Measurements from ENCODE around the gene ACADL. TPM values are rescaled to one million over a fixed set of nuclear protein-coding genes. Genes with fewer than 3 reads are reported as not detected.

The ACADL gene
- total RNA-seq, 1 experiment from 2014 or later: 1.2 TPM

DNA sequence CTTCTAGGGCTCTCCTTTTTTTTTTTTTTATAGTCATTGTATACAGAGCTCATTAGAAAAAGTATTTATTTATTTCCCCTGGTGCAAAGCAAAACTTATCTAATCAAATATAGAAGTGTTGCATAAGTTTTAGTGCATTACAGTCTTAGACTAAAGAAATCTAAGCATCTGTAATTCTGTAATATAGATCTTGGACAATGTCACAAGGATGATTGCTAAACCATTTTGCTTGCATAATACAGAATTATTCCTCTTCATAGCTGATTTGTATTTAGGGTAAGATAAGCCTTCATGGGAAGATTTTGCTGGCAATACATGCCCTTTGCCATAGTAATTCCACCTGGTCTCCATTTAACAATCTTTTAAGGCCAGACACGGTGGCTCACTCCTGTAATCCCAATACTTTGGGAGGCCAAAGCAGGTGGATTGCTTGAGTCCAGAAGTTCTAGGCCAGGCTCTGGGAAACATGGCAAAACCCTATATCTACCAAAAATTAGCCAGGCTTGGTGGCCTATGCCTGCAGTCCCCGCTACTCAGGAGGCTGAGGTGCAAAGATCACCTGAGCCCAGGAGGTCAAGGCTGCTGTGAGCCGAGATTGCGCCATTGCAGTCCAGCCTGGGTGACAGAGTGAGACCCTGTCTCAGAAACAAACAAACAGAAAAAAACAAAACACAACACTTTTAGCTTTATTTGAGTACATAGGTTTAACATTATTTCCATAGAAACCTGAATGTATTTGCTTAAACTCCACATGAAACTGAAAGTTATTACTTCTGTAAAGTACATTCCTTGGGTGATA lies 2.2 kb upstream of the ACADL start:
- no peak for DNase-seq
- Histone ChIP-seq H3K27me3 (no peaks in the 10 kb centered on the region), H3K36me3 (no peaks in the 10 kb centered on the region), H3K4me3 (no peak overlapping the region), H3K9me3 (replicated peaks) (no peaks in the 10 kb centered on the region), H3K27ac (no peak overlapping the region), H3K4me1 (no peaks in the 10 kb centered on the region)

DNA sequence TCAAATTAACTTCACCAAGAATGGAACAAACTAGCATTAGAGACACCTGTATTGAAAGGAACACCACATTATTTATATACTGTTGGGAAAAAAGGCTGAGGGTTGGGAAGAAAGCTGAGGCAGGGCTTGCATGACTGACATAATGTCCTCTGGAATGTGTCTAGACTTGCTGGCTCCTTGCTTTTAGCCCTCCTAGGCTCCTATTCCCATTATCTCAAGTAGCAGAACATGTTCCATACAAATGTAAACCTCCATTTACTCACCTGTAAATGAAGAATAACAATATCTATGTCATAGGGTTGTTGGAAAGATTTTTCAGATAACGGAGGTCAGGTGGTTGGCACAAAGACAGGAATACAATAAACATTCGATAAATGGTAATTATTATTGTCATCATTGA lies 976 bp upstream of the ACADL start:
- DNase-seq: no peak
- H3K4me1 ChIP-seq: no peaks in the 10 kb centered on the region
- peak overlapping the region; percentile 68 for H3K27ac ChIP-seq

DNA sequence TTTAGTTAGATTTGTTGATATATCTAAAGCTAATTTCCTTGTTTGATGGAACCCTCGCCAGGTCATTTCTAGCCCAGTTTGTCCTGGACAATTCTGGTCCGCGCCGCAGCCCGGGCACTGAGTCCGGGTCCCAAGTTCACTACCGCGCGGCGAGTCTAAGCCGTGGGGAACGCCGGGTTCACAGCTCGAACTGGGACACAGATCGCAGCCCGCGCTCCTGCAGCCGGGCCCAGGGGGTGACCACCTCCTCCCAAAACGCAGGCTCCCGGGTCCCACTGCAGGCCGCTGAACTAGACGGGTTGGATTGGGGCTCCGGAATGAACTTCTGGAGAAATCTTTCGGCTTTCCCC lies 681 bp downstream of the ACADL start:
- Histone ChIP-seq H3K4me1 (no peaks in the 10 kb centered on the region), H3K27me3 (no peaks in the 10 kb centered on the region), H3K27ac (peak overlapping the region; percentile 68), H3K4me3 (peak overlapping the region; percentile 53), H3K36me3 (no peaks in the 10 kb centered on the region), H3K9me3 (replicated peaks) (no peaks in the 10 kb centered on the region)
- DNase-seq: no peak

More for the DNA sequence above, 976 bp upstream of the ACADL start:
- Histone ChIP-seq H3K27me3 (no peaks in the 10 kb centered on the region), H3K9me3 (replicated peaks) (no peaks in the 10 kb centered on the region), H3K36me3 (no peaks in the 10 kb centered on the region), H3K4me3 (no peak overlapping the region)

DNA sequence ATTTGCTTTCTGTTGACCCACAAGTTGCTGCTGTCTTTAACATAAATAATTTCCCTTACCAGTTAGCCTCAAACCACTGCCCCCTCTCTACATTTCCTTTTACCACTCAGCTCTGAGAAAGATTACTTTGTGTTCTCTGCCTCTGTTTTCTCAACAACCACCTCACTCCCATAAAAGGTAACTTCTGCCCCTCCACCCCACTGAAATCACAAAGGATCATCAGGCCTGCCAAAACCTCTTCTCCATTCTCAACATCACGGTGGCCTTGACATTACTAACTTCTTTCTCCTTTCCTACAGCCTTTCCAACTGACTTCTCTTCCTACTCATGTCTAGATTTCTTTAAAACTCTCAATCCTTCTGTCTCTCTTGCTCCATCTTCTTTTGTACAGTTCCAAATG lies 10.1 kb downstream of the ACADL start:
- no peaks in the 10 kb centered on the region for H3K36me3 ChIP-seq
- no peaks in the 10 kb centered on the region for H3K9me3 ChIP-seq (replicated peaks)
- no peak for DNase-seq
- H3K27me3 ChIP-seq: no peaks in the 10 kb centered on the region
- H3K27ac ChIP-seq: no peak overlapping the region
- H3K4me1 ChIP-seq: no peaks in the 10 kb centered on the region
- no peak overlapping the region for H3K4me3 ChIP-seq

DNA sequence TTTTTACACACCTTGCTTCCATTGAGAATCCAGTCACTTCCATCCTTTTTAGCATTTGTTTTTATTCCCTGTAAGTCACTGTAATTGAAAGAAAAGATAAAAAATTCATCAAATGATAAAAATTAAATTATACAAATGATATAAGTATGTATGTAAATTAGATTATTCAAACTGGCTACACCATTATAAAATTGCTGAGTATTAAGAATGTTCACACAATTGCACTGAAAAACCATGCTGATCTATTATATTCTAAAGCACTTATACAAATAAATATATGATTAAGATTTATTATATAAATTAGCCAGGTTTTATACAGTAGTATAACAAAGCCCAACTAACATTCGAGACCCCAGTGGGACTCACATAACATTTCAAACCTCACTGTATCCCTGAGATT lies 15.1 kb downstream of the ACADL start:
- no peaks in the 10 kb centered on the region for H3K4me1 ChIP-seq
- H3K9me3 ChIP-seq (replicated peaks): no peaks in the 10 kb centered on the region
- H3K27me3 ChIP-seq: no peaks in the 10 kb centered on the region
- no peak overlapping the region for H3K27ac ChIP-seq
- H3K36me3 ChIP-seq: no peaks in the 10 kb centered on the region
- no peak for DNase-seq
- no peak overlapping the region for H3K4me3 ChIP-seq

DNA sequence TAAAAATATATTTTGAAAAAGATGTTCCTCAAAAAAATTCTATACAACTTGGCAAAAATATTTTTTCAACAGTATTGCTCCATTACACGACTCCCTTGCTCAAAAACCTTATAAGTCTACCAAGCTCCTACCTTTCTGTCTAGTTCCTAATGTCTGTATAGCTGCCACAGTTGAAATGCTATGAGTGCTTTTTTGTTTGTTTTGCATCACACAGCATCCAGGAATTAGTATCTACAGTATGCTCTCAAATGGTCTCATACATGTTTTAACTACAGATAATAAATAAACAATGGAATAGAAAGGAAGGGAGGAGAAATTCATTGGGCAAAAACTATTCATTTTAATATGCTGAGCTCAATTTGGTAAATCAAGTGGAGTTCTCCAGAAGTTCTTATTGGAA lies 17.3 kb downstream of the ACADL start:
- H3K27me3 ChIP-seq: no peaks in the 10 kb centered on the region
- 0 out of 2 replicates have a peak, but pooled peaks cover 3% of the 10 kb centered on the region for H3K4me1 ChIP-seq
- H3K27ac ChIP-seq: no peak overlapping the region
- no peak for DNase-seq
- no peaks in the 10 kb centered on the region for H3K36me3 ChIP-seq
- no peaks in the 10 kb centered on the region for H3K9me3 ChIP-seq (replicated peaks)
- no peak overlapping the region for H3K4me3 ChIP-seq

DNA sequence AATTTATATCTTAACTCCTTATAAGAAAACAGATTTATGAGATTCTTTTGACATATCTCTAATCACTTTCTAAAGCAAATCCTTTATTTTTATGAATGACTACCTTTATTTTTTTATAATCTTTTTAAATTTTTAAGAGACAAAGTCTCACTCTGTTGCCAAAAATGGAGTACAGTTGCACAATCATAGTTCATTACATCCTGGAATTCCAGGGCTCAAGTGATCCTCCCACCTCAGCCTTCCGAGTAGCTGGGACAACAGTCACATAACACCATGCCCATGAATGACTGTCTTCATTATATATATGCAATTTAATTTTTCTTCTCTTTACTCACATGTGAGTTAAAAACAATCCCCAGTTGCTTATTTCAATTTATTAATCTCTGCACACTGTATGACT lies 21.7 kb downstream of the ACADL start:
- Histone ChIP-seq H3K27me3 (no peaks in the 10 kb centered on the region), H3K4me3 (no peak overlapping the region), H3K36me3 (no peaks in the 10 kb centered on the region), H3K4me1 (peaks cover 7% of the 10 kb centered on the region), H3K9me3 (replicated peaks) (no peaks in the 10 kb centered on the region), H3K27ac (no peak overlapping the region)
- DNase-seq: no peak

DNA sequence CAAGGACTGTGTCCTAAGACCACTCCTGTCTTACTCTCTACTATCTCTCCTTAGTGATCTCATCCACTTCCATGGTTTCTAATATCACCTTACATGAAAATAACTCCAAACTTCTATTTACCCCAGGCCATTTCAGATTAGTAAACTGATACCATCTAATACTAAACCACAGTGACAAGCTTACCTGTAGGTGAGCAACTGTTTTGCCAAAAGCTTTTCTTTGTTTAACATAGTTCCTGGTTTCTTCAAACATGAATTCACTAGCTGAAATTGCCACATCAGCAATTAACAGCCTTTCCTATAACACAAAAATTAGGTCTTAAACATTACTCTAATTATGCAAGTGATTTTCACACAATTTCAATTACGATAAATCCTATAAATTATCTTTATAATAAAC lies 22.1 kb downstream of the ACADL start:
- no peak for DNase-seq
- H3K27me3 ChIP-seq: no peaks in the 10 kb centered on the region
- H3K36me3 ChIP-seq: no peaks in the 10 kb centered on the region
- no peak overlapping the region for H3K27ac ChIP-seq
- no peaks in the 10 kb centered on the region for H3K9me3 ChIP-seq (replicated peaks)
- H3K4me1 ChIP-seq: peaks cover 11% of the 10 kb centered on the region
- no peak overlapping the region for H3K4me3 ChIP-seq

DNA sequence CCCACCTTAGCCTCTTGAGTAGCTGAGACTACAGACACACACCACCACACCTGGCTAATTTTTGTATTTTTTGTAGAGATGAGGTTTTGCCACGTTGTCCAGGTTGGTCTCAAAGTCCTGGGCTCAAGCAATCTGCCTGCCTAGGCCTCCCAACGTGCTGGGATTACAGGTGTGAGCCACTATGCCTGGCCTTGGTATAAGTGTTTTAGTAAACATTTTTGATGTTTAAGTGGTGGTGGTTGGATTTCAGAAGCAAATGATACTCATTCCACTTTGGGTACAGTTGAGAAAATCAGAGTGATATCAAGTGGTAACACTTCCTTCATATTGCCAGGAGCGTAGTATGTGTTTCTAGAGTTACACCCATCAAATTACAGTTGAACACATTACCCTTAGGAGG lies 25.4 kb downstream of the ACADL start:
- H3K4me1 ChIP-seq: peaks cover 13% of the 10 kb centered on the region
- no peak overlapping the region for H3K27ac ChIP-seq
- H3K27me3 ChIP-seq: no peaks in the 10 kb centered on the region
- H3K36me3 ChIP-seq: no peaks in the 10 kb centered on the region
- H3K4me3 ChIP-seq: no peak overlapping the region
- H3K9me3 ChIP-seq (replicated peaks): no peaks in the 10 kb centered on the region
- no peak for DNase-seq

DNA sequence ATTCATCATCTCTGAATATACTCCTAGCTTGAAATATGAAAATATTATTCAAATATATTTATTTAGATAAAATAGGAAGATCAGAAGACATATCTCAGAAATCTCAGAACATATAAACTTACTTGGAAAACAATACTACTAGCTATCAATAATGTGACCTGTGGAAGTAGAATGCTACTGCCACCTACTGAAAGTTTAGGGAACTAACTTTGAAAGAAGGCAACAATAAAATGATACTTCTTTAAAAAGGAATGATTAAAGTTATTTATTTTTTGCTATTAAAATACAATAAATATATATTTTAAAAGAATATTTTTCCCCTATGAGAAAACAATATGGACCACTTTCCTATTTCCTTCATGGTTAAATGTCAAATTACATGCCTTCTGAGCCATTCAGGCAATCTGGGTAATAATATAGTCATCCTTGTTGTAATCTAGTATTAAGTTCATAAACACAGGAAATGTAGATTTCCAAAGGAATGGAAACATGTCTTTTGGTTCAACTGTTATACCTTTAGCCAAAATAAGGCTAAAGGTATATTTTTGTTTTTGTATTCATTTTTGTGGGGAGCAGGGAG lies 26.0 kb downstream of the ACADL start:
- Histone ChIP-seq H3K9me3 (replicated peaks) (no peaks in the 10 kb centered on the region), H3K36me3 (no peaks in the 10 kb centered on the region), H3K4me3 (no peak overlapping the region), H3K4me1 (peaks cover 19% of the 10 kb centered on the region), H3K27me3 (no peaks in the 10 kb centered on the region), H3K27ac (no peak overlapping the region)
- DNase-seq: peak in 1 of 2 experiments; percentile 56

DNA sequence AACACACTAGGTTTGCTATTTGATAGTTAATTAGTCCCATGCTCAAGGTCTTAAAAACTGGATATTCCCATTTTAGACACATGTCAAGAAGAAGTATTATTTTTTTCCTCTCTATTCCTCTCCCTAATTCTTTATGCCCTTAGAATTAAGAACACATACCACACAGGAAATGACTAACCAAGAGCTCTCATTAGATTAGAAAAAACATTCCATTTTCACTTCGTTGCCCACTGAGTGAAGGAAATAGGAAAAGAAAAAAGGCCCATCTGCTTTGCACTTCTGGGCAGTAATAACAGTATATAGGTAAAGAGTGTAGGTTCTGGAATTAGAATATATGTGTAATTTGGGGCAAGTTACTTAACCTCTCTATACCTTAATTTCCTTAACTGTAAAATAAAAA lies 26.9 kb downstream of the ACADL start:
- Histone ChIP-seq H3K9me3 (replicated peaks) (no peaks in the 10 kb centered on the region), H3K4me3 (no peak overlapping the region), H3K27ac (no peak overlapping the region), H3K27me3 (no peaks in the 10 kb centered on the region), H3K4me1 (peaks cover 23% of the 10 kb centered on the region), H3K36me3 (no peaks in the 10 kb centered on the region)
- no peak for DNase-seq

DNA sequence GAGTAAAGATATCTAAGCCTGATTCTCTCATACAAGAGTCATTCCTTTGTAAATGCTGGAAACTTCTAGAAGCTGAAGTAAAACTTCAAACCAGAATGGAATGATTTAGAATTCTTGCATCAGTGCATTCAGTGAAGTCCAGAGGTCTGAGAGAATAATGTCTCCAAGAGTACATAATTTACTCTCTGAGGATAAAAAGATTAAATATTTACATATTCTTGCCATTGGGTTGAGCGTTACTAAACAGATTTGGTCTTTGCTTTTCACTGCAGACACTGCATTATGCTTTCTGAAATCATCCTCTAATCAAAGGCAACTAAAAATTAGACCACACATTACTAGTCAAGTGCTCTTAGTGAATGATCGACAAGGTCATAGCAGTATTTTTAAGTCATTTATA lies 27.5 kb downstream of the ACADL start:
- Histone ChIP-seq H3K9me3 (replicated peaks) (no peaks in the 10 kb centered on the region), H3K4me1 (peaks cover 20% of the 10 kb centered on the region), H3K36me3 (no peaks in the 10 kb centered on the region), H3K4me3 (no peak overlapping the region), H3K27ac (no peak overlapping the region), H3K27me3 (no peaks in the 10 kb centered on the region)
- DNase-seq: no peak

DNA sequence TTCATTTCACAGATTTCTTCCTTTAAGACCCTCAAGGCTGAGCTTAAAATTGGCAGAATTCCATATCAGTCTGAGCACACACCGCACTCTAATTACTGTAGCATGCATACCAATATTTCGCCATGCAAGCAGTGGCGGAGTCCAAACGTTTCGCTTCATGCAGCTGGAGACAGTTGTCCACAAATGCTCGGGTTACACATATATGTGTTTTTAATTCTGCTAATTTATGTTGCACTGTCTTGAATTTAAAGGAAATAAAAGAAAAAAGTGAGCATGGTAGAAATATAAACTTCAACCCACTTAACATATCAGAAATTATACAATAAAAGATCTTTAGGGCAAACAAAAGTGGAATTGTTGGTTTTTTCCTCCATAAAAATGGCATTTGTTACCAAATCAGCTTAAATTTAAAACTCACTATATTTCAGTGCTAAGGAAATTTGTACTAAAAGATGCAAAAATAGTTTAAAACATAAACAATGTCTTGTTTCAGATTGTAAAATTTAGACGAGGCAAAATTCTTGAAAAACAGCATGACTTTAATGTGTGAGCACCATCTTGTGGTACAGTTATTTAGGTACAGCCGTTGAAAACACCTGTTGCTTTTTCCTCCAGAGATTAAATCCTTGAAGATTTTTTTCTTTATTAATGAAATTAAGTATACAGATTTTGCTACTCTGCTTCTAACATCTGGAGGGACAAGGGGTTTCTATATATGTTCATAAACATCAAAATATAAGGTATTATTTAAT lies 30.0 kb downstream of the ACADL start:
- Histone ChIP-seq H3K9me3 (replicated peaks) (no peaks in the 10 kb centered on the region), H3K4me3 (peak overlapping the region; percentile 58), H3K36me3 (no peaks in the 10 kb centered on the region), H3K27ac (peak overlapping the region; percentile 77), H3K4me1 (peaks cover 20% of the 10 kb centered on the region), H3K27me3 (no peaks in the 10 kb centered on the region)
- peak; percentile 68 to 83 for DNase-seq

DNA sequence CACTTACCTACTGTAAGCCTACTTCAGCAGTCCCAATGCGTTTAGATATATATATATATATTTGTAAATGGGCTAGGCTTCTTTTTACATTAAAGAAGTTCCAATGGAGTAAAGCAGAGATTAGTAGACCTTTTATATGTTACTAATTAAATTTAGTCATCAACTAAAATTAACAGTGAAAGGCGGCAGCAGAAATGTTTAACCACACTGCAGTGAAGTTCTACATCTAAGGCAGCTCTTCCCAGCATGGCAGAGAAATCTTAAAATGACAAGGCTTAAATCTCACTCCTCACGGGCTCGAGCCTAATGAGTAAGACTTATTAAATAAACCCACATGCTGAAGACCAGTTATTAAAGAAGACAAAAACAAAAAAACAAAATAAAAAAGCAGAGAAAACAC lies 34.9 kb downstream of the ACADL start:
- no peak overlapping the region for H3K4me3 ChIP-seq
- no peaks in the 10 kb centered on the region for H3K36me3 ChIP-seq
- H3K27me3 ChIP-seq: no peaks in the 10 kb centered on the region
- no peak for DNase-seq
- H3K4me1 ChIP-seq: peaks cover 20% of the 10 kb centered on the region
- H3K9me3 ChIP-seq (replicated peaks): no peaks in the 10 kb centered on the region
- H3K27ac ChIP-seq: no peak overlapping the region

DNA sequence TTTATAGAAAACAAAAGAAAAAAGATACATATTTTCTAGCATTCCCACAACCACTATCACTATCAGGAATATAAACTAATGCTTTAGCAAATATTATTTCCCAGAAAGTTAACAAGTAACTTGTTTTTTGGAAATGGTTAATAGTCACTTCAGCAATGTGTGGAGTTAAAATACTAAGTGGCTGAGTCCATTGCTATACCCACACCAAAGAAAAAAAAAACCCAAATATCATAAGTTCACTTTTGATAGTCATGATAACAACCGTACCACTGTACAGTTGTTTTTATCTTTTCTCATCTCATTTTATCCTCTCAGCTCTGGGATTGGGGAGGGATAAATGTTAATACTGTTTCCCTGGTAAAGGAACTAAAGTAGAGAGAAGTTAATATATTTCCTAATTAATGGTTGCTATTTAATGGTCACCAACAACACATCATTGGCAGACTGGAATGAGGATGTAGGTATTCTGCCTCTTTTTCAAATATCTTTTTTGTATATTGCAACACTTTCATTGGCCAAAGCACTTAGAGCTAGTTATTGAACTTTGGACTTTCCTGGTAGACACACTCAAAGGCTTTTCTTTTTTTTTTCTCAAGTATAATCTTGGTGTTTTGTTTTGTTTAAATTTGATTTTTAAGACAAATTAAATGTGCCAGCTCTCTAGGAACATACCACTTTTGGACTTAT lies 35.7 kb downstream of the ACADL start:
- Histone ChIP-seq H3K9me3 (replicated peaks) (peaks cover 5% of the 10 kb centered on the region), H3K36me3 (no peaks in the 10 kb centered on the region), H3K4me1 (peaks cover 18% of the 10 kb centered on the region), H3K27ac (no peak overlapping the region), H3K4me3 (no peak overlapping the region), H3K27me3 (no peaks in the 10 kb centered on the region)
- DNase-seq: no peak
